C4-2B (cell line): Measurements from ENCODE around the gene ANKRD33B.

Experiments used
- CTCF ChIP-seq: fragments of 450-650 bp; conservative IDR thresholded peaks from 2 replicates; pipeline ENCODE4 v1.5.1; 2017; ENCODE audit warnings: mild to moderate bottlenecking
- ZFX ChIP-seq: fragments of 450-650 bp; IDR thresholded peaks from 2 replicates; pipeline ENCODE4 v1.6.1; 2017

GRCh38 chr5:10620346-10620745 is 56.5 kb downstream of the ANKRD33B start:
- TF ChIP-seq CTCF (no peak), ZFX (no peak)
